ENCODE measurements around the gene RSBN1L. TPM values are rescaled to one million over a fixed set of nuclear protein-coding genes. Genes with fewer than 3 reads are reported as not detected.
"Not testable (repeated sequence)": the region's sequence is repeated elsewhere in the genome, so short reads cannot be mapped to it uniquely, and the experiment has no call there.

The RSBN1L gene
- total RNA-seq, 2 donors from 2014 or later, result 14.9 to 19.2 TPM

DNA sequence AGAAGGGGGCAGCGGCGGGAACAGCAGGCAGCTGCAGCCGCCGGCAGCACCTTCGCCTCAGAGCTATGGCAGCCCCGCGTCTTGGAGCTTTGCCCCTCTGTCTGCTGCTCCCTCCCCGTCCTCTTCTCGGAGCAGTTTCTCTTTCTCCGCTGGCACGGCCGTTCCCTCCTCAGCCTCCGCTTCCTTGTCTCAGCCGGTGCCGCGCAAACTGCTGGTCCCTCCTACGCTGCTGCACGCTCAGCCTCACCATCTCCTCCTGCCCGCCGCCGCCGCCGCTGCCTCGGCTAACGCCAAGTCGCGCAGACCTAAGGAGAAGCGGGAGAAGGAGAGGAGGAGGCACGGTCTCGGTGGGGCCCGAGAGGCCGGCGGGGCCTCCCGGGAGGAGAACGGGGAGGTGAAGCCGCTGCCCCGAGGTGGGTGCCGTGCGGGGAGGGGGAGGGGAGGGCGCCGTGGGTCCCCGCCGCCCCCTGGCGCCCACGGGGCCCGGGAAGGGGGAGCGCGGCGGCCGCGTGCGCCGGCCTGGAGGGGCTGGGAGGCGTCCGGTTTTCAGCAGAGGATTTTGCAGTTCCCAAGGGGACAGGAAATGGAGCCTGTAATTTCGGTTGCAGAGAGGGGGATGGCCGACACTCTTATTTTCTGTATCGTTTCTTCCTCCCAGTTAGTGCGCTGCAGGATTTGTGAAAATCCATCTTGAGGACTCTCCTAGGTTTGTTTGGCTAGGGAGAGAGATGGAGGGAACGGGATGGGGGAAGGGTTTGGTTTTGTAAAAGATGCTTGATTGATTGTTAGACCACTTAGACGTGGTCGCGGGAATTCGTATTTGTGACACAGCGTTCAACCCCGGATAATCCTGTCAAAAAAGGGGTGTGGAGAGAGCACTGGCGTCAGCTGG lies 630 bp downstream of the RSBN1L start:
- ATAC-seq (replicated peaks in 1 of 2) (peak; percentile 53 to 61), DNase-seq (peak; percentile 72 to 75)
- Mint-ChIP-seq H3K4me1 (ENCODE audit: low read depth) (peaks cover 51% of the 10 kb centered on the region), H3K27me3 (ENCODE audit: low read depth) (no peaks in the 10 kb centered on the region), H3K9me3 (no peaks in the 10 kb centered on the region), H3K27ac (peak overlapping the region; percentile 96), H3K36me3 (ENCODE audit: insufficient read depth in 2 of 2) (peaks cover 9 to 12% of the 10 kb centered on the region in 2 donors), H3K4me3 (peak overlapping the region; percentile 98 to 99)

DNA sequence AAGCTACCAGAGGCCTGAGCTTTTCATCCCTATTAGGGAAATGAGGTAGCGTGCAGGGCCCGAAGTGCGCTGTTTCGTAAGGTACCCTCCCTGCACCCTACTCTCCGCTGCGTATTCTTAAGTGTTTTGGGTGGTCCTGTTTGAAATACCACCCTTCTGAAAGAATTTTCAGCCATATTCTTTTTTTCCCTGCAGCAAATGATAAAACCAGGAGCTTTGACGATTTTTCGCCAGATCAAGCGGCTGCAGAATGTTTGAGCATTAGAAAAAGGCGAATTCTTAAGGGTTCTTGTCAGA lies 1.2 kb downstream of the RSBN1L start:
- H3K36me3 Mint-ChIP-seq (ENCODE audit: insufficient read depth in 2 of 2), result peaks cover 12 to 14% of the 10 kb centered on the region in 2 donors
- ATAC-seq (replicated peaks in 1 of 2) (no peak), DNase-seq (peak; percentile 10 to 25)

DNA sequence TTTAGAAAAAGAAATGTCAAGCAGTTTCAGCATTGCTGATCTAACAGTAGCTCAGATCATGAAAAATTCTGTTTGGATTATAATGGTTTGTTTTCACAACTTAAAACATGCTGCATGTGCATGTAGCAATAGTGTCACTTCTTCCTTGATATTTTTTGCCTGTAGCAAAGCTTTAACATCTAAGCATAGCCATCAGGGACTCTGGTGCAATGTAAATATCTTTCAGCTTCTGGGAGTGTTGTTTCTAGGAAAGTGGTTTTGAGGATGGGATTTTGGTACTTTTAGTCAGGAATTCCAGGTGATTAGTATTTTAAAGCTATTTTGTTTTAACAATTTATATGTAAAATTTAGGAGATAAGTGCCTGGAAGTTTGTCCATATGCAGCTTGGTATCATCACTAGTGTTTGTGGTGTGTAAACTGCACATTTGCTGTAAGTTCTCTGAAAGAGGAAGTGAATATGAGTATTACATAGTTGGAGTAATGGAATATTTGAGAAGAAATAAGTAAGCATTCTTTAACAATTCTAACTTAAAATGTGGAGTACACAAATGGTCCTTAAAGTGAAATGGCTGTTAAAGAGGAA lies 1.9 kb downstream of the RSBN1L start:
- Mint-ChIP-seq H3K4me1 (ENCODE audit: low read depth) (peaks cover 61% of the 10 kb centered on the region), H3K4me3 (peak overlapping the region; percentile 98 to 99), H3K36me3 (ENCODE audit: insufficient read depth in 2 of 2) (peaks cover 12 to 14% of the 10 kb centered on the region in 2 donors), H3K9me3 (no peaks in the 10 kb centered on the region), H3K27ac (peak overlapping the region; percentile 95), H3K27me3 (ENCODE audit: low read depth) (no peaks in the 10 kb centered on the region)
- no peak for DNase-seq
- ATAC-seq (replicated peaks in 1 of 2), result no peak

More for the DNA sequence above, 1.2 kb downstream of the RSBN1L start:
- no peaks in the 10 kb centered on the region for H3K27me3 Mint-ChIP-seq (ENCODE audit: low read depth)
- no peaks in the 10 kb centered on the region for H3K9me3 Mint-ChIP-seq
- peaks cover 57% of the 10 kb centered on the region for H3K4me1 Mint-ChIP-seq (ENCODE audit: low read depth)
- peak overlapping the region; percentile 98 to 99 for H3K4me3 Mint-ChIP-seq
- H3K27ac Mint-ChIP-seq, result peak overlapping the region; percentile 95

DNA sequence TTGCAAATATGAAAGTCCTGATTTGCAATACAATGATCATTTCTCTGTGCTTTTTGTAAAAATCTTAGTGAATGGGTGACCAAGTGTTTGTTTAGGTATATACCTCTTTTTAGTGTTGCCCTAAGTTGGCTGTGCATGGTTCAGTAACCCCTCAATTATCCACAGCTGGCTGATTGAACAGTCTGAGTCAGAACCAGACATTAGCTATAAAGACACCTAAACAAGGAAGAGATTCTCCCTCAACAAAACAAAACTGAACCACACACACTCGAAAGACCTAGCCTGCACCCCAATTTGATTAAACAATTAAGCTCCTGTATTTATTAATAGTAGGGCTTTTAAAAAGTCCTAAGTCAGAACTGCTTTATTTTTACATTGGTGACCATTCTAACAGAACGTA lies 2.8 kb downstream of the RSBN1L start:
- H3K27ac Mint-ChIP-seq, result peak overlapping the region; percentile 82
- DNase-seq (no peak), ATAC-seq (replicated peaks in 1 of 2) (no peak)
- peak overlapping the region; percentile 98 to 99 for H3K4me3 Mint-ChIP-seq
- no peaks in the 10 kb centered on the region for H3K9me3 Mint-ChIP-seq
- H3K27me3 Mint-ChIP-seq (ENCODE audit: low read depth), result no peaks in the 10 kb centered on the region
- H3K36me3 Mint-ChIP-seq (ENCODE audit: insufficient read depth in 2 of 2), result peaks cover 12 to 14% of the 10 kb centered on the region in 2 donors
- H3K4me1 Mint-ChIP-seq (ENCODE audit: low read depth), result peaks cover 55% of the 10 kb centered on the region

DNA sequence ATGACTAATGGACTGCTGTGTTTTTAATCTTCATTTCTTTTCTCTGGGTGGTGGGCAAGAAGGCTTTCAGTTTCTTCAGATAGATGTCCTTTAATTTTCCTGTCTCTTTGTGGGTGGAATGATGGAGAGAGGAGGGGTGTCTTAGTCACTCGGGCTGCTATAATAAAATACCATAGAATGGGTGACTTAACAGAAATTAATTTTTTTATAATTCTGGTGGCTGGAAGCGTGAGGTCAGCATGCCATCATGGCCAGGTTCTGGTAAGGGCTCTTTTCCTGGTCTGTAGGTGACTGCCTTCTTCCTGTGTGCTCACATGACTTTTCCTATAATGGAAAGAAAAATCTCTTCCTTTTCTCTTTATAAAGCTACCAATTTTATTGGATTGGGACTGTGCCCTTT lies 6.3 kb downstream of the RSBN1L start:
- peaks cover 54% of the 10 kb centered on the region for H3K4me1 Mint-ChIP-seq (ENCODE audit: low read depth)
- H3K36me3 Mint-ChIP-seq (ENCODE audit: insufficient read depth in 2 of 2), result peaks cover 7 to 10% of the 10 kb centered on the region in 2 donors
- ATAC-seq (replicated peaks in 1 of 2) (no peak), DNase-seq (no peak)
- peak overlapping the region; percentile 47 for H3K27ac Mint-ChIP-seq
- H3K9me3 Mint-ChIP-seq, result no peaks in the 10 kb centered on the region
- H3K4me3 Mint-ChIP-seq, result peak overlapping the region in 1 of 2 donors; percentile 43
- no peaks in the 10 kb centered on the region for H3K27me3 Mint-ChIP-seq (ENCODE audit: low read depth)

DNA sequence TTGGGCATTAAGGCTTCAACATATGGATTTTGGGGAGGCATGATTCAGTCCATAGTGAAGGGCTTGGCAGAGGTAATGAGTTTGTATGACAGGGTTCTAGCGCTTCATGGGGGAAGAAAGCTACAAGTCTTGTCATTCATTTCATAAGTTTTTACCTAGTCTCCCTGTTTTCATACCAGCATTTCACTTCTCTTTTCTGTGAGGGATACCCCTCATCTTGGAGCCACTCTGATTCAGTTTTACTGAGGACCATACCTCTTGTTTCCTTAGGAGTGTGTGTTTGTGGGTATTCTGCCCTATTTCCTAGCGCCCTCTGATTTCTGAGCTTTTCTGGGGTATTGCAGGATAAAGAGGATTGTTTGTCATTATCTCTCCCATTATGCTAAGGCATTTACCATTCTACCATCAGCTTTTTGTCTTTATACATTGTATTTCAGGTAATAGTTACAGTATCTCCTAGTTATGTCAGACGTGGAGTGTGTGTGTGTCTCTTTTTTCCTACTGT lies 6.8 kb downstream of the RSBN1L start:
- Mint-ChIP-seq H3K4me1 (ENCODE audit: low read depth) (peaks cover 56% of the 10 kb centered on the region), H3K27me3 (ENCODE audit: low read depth) (no peaks in the 10 kb centered on the region), H3K27ac (peak overlapping the region; percentile 6), H3K4me3 (peak overlapping the region in 1 of 2 donors; percentile 30), H3K36me3 (ENCODE audit: insufficient read depth in 2 of 2) (peaks cover 7 to 10% of the 10 kb centered on the region in 2 donors), H3K9me3 (no peaks in the 10 kb centered on the region)
- ATAC-seq (replicated peaks in 1 of 2) (no peak), DNase-seq (no peak)

DNA sequence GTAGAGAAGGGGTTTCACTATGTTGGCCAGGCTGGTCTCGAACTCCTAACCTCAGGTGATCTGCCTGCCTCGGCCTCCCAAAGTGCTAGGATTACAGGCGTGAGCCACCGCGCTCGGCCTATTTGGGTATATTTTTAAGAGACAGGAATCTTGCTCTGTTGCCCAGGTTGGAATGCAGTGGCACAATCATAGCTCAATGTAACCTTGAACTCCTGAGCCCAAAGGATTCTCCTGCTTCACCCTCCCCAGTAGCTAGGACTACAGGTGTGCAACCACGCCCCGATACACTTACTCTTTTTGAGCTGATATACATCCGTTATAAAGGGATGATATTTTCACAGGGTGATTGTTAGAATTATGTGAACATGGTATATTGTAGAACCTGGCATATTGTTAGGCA lies 7.4 kb downstream of the RSBN1L start:
- DNase-seq; H3K27me3 Mint-ChIP-seq (ENCODE audit: low read depth); H3K4me3 Mint-ChIP-seq; ATAC-seq (replicated peaks in 1 of 2); H3K27ac Mint-ChIP-seq; H3K9me3 Mint-ChIP-seq: not testable (repeated sequence)
- H3K36me3 Mint-ChIP-seq (ENCODE audit: insufficient read depth in 2 of 2), result peaks cover 7 to 10% of the 10 kb centered on the region in 2 donors
- peaks cover 51% of the 10 kb centered on the region for H3K4me1 Mint-ChIP-seq (ENCODE audit: low read depth)

DNA sequence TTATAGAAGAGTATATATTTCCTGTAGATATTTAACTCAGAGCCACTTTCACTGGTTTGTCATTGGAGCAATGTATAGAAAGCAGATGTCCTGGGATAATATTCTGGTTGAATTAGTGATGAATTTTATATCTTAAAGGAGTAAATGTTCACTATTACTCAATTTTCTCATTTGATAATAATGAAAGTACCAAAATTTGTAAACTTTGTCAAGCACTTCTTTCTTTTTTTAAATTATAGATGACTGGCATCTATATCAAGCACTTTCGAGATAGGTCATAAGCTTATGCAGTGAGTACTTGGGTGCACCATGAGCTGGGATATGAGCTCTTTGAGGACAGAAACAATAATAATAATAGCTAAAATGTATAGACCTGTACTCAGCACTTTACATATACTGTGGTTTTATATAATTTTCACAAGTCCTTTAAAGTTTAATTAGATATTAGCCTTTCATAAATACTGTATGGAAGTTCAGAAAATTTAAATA lies 11.3 kb downstream of the RSBN1L start:
- Mint-ChIP-seq H3K4me3 (no peak overlapping the region), H3K4me1 (ENCODE audit: low read depth) (peaks cover 28% of the 10 kb centered on the region), H3K9me3 (no peaks in the 10 kb centered on the region), H3K27ac (no peak overlapping the region), H3K27me3 (ENCODE audit: low read depth) (no peaks in the 10 kb centered on the region), H3K36me3 (ENCODE audit: insufficient read depth in 2 of 2) (peaks cover 3 to 11% of the 10 kb centered on the region in 2 donors)
- DNase-seq (no peak), ATAC-seq (replicated peaks in 1 of 2) (peak in 1 of 2 donors; percentile 55)

DNA sequence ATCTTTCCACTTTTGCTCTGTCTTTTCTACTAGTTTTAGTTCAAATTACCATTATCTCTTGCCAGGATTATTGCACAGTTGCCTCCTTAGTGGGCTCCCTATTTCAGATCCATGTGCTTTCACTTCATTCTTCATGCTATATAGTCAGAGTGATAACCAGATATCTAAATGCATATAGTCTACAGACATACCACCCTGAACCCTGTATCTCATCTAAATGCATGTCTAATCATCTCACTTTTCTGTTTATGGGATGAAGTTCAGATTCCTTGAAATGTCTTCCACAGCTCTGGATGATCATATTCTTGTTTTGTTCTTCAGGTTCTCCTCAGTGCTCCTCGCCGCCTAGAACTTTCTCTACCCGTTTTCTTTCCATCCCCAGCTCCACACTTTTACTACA lies 13.8 kb downstream of the RSBN1L start:
- H3K9me3 Mint-ChIP-seq, result no peaks in the 10 kb centered on the region
- DNase-seq, result no peak
- H3K27me3 Mint-ChIP-seq (ENCODE audit: low read depth), result no peaks in the 10 kb centered on the region
- peaks cover 37% of the 10 kb centered on the region for H3K4me1 Mint-ChIP-seq (ENCODE audit: low read depth)
- no peak for ATAC-seq (replicated peaks in 1 of 2)
- no peak overlapping the region for H3K4me3 Mint-ChIP-seq
- peaks cover 4 to 16% of the 10 kb centered on the region in 2 donors for H3K36me3 Mint-ChIP-seq (ENCODE audit: insufficient read depth in 2 of 2)
- peak overlapping the region; percentile 1 for H3K27ac Mint-ChIP-seq

DNA sequence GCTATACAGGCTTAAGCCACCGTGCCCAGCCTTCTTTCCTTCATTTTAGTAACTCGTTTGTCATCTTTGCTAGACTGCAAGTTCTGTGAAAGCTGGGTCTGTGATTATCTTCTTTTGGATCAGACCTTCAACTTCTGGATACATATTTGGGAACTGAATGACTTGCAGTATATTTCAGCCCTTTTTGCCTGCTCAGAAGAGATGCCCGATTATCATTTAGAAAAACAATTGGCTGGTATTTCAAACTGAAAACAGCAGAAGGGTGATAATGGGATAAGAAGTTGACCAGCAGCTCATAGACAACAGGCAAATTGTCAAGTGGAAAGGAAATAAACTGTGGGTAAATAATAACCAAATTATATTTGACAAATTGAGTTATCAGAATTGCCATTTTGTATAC lies 14.6 kb downstream of the RSBN1L start:
- Mint-ChIP-seq H3K9me3 (no peaks in the 10 kb centered on the region), H3K4me1 (ENCODE audit: low read depth) (peaks cover 42% of the 10 kb centered on the region), H3K4me3 (no peak overlapping the region), H3K27ac (no peak overlapping the region), H3K27me3 (ENCODE audit: low read depth) (no peaks in the 10 kb centered on the region), H3K36me3 (ENCODE audit: insufficient read depth in 2 of 2) (peaks cover 4 to 15% of the 10 kb centered on the region in 2 donors)
- ATAC-seq (replicated peaks in 1 of 2) (no peak), DNase-seq (no peak)

DNA sequence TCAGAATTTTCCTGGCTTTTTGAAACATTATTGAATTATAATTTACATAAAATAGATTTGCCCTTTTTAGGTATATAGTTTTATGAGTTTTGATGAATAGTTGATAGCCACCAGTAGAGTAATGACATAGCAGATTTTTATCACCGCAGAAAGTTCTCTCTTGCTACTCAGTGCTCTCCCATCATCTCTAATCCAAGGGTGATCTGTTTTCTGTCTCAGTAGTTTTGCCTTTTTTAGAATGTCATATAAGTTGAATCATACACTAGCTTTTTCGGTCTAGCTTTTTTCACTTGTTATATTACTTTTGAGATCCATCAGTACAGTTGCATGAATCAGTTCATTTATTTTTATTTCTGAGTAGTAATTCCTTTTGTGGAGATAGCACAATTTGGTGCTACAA lies 17.9 kb downstream of the RSBN1L start:
- peaks cover 52% of the 10 kb centered on the region for H3K4me1 Mint-ChIP-seq (ENCODE audit: low read depth)

DNA sequence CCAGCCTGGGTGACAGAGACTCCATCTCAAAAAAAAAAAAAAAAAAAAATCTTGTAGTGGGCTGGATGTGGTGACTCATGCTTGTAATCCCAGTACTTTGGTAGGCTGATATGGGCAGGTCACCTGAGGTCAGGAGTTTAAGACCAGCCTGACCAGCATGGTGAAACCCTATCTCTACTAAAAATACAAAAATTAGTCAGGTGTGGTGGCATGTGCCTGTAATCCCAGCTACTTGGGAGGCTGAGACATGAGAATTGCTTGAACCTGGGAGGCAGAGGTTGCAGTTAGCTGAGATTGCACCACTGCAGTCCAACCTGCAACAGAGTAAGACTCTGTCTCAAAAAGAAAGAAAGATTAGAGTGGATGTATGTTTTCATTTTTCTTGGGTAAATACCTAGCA lies 18.7 kb downstream of the RSBN1L start:
- not testable (repeated sequence) for DNase-seq; H3K27ac Mint-ChIP-seq; H3K9me3 Mint-ChIP-seq; H3K27me3 Mint-ChIP-seq (ENCODE audit: low read depth); H3K4me3 Mint-ChIP-seq
- H3K4me1 Mint-ChIP-seq (ENCODE audit: low read depth), result peaks cover 52% of the 10 kb centered on the region
- H3K36me3 Mint-ChIP-seq (ENCODE audit: insufficient read depth in 2 of 2), result peaks cover 4 to 15% of the 10 kb centered on the region in 2 donors
- peak; percentile 36 to 47 for ATAC-seq (replicated peaks in 1 of 2)

More for the DNA sequence above, 17.9 kb downstream of the RSBN1L start:
- DNase-seq (no peak), ATAC-seq (replicated peaks in 1 of 2) (peak in 1 of 2 donors; percentile 32)
- peak overlapping the region; percentile 7 for H3K27ac Mint-ChIP-seq
- no peaks in the 10 kb centered on the region for H3K27me3 Mint-ChIP-seq (ENCODE audit: low read depth)
- no peaks in the 10 kb centered on the region for H3K9me3 Mint-ChIP-seq
- H3K36me3 Mint-ChIP-seq (ENCODE audit: insufficient read depth in 2 of 2), result peaks cover 4 to 15% of the 10 kb centered on the region in 2 donors
- peak overlapping the region in 1 of 2 donors; percentile 21 for H3K4me3 Mint-ChIP-seq

DNA sequence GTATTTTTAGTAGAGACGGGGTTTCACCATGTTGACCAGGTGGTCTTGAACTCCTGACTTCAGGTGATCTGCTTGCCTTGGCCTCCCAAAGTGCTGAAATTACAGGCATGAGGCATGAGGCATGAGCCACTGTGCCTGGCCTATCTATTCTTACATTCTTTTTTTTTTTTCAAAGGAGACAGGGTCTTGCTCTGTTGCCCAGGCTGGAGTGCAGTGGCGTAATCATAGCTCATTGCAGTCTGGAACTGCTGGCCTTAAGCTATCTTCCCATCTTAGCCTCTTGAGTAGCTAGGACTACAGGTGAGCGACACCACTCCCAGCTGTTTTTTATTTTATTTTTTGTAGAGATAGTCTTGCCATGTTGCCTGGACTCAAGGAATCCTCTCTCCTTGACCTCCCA lies 20.5 kb downstream of the RSBN1L start:
- peaks cover 2 to 5% of the 10 kb centered on the region in 2 donors for H3K36me3 Mint-ChIP-seq (ENCODE audit: insufficient read depth in 2 of 2)
- H3K4me3 Mint-ChIP-seq, result no peak overlapping the region
- ATAC-seq (replicated peaks in 1 of 2) (no peak), DNase-seq (no peak)
- H3K27ac Mint-ChIP-seq, result no peak overlapping the region
- peaks cover 39% of the 10 kb centered on the region for H3K4me1 Mint-ChIP-seq (ENCODE audit: low read depth)
- no peaks in the 10 kb centered on the region for H3K27me3 Mint-ChIP-seq (ENCODE audit: low read depth)
- no peaks in the 10 kb centered on the region for H3K9me3 Mint-ChIP-seq

Data from activated T-cell treated with anti-CD3 and anti-CD28 coated beads, Interleukin-2, amount 50 U/mL, for 72 hours (primary cell).